CD14-positive monocyte (primary cell): ENCODE data around the gene PPP1R15A. TPM values are rescaled to one million over a fixed set of nuclear protein-coding genes. Genes with fewer than 3 reads are reported as not detected.
"Not testable (repeated sequence)": the region's sequence is repeated elsewhere in the genome, so short reads cannot be mapped to it uniquely, and the experiment has no call there.

Source experiments
- DNase-seq, 3 donors: peaks; one replicate each; pipeline ENCODE4 v3.0.0-alpha.2; 2011 to 2022
- H2AFZ ChIP-seq: 2 replicates; pipeline ENCODE4 v1.6.0; 2012; ENCODE audit warnings: mild to moderate bottlenecking, low read depth, low read length, inconsistent platforms; ENCODE audit not compliant: insufficient read depth, poor library complexity, severe bottlenecking
- H3K27ac ChIP-seq, 2 donors: 1 replicate in 1 of 2; 2 replicates in 1 of 2; pipeline ENCODE4 v1.5.1; 2012 to 2013; ENCODE audit warnings: low read length in 2 of 2, control low read depth in 1 of 2, inconsistent platforms in 1 of 2, low read depth in 1 of 2, mild to moderate bottlenecking in 1 of 2
- H3K27me3 ChIP-seq, 2 donors: one replicate each; pipeline versions ENCODE4 v1.6.0 to v1.6.1; 2011 to 2013; ENCODE audit warnings: low read length in 2 of 2; ENCODE audit not compliant: control insufficient read depth in 2 of 2, insufficient read depth in 2 of 2
- H3K36me3 ChIP-seq, 2 donors: replicated peaks in 1 of 2; 1 replicate in 1 of 2; 2 replicates in 1 of 2; pipeline versions ENCODE4 v1.5.1 to v1.6.1; 2012 to 2013; ENCODE audit warnings: low read length in 2 of 2, control low read depth in 1 of 2, inconsistent platforms in 1 of 2, mild to moderate bottlenecking in 1 of 2; ENCODE audit not compliant: insufficient read depth in 2 of 2, control insufficient read depth in 1 of 2
- H3K4me1 ChIP-seq, 2 donors: 1 replicate in 1 of 2; 2 replicates in 1 of 2; pipeline versions ENCODE4 v1.5.1 to v1.6.1; 2012 to 2013; ENCODE audit warnings: low read length in 2 of 2, control low read depth in 1 of 2, inconsistent platforms in 1 of 2, mild to moderate bottlenecking in 1 of 2, moderate library complexity in 1 of 2; ENCODE audit not compliant: insufficient read depth in 2 of 2, control insufficient read depth in 1 of 2
- H3K4me2 ChIP-seq: replicated peaks from 2 replicates; pipeline ENCODE3; 2012; ENCODE audit warnings: low read length, moderate library complexity, mild to moderate bottlenecking; ENCODE audit not compliant: poor library complexity, severe bottlenecking; ENCODE audit errors: extremely low read depth
- H3K4me3 ChIP-seq, 3 experiments: fragments of 200-600 bp in 1 of 3; sonication (generic) in 1 of 3; replicated peaks in 1 of 3; 1 replicate in 2 of 3; 2 replicates in 1 of 3; pipeline ENCODE4 v1.5.1; 2011 to 2013; ENCODE audit warnings: low read length in 3 of 3, mild to moderate bottlenecking in 3 of 3, control low read depth in 2 of 3, low read depth in 2 of 3, inconsistent platforms in 1 of 3, moderate library complexity in 1 of 3
- H3K79me2 ChIP-seq: 2 replicates; pipeline ENCODE4 v1.6.0; 2012; ENCODE audit warnings: mild to moderate bottlenecking, control low read depth, inconsistent platforms, low read length, moderate library complexity; ENCODE audit not compliant: insufficient read depth
- H3K9ac ChIP-seq: 2 replicates; pipeline ENCODE4 v1.6.0; 2017; ENCODE audit warnings: low read length, mild to moderate bottlenecking; ENCODE audit not compliant: insufficient read depth, poor library complexity, severe bottlenecking
- H3K9me3 ChIP-seq, 2 donors: replicated peaks in 1 of 2; 1 replicate in 1 of 2; 2 replicates in 1 of 2; pipeline versions ENCODE4 v1.5.1 to v1.6.1; 2012 to 2013; ENCODE audit warnings: low read length in 2 of 2, control low read depth in 1 of 2; ENCODE audit not compliant: control insufficient read depth in 1 of 2, insufficient read depth in 1 of 2
- H4K20me1 ChIP-seq: 2 replicates; pipeline ENCODE4 v1.6.0; 2012; ENCODE audit warnings: mild to moderate bottlenecking, low read length, control low read depth, moderate library complexity; ENCODE audit not compliant: insufficient read depth
- H3K27ac Mint-ChIP-seq, 7 donors: one replicate each; pipeline ENCODE4 v1.8.0; 2020; ENCODE audit warnings: mild to moderate bottlenecking in 7 of 7, mixed read lengths in 7 of 7, moderate library complexity in 6 of 7, inconsistent platforms in 2 of 7
- H3K27me3 Mint-ChIP-seq, 3 donors: one replicate each; pipeline ENCODE4 v1.8.0; 2021 to 2022; ENCODE audit warnings: low read depth in 3 of 3, mild to moderate bottlenecking in 3 of 3, mixed read lengths in 3 of 3, moderate library complexity in 3 of 3, inconsistent platforms in 1 of 3
- H3K36me3 Mint-ChIP-seq, 2 donors: one replicate each; pipeline ENCODE4 v1.8.0; 2020; ENCODE audit warnings: mixed read lengths in 2 of 2, inconsistent platforms in 1 of 2, mild to moderate bottlenecking in 1 of 2
- H3K4me1 Mint-ChIP-seq: one replicate; pipeline ENCODE4 v1.8.0; 2020; ENCODE audit warnings: mild to moderate bottlenecking, mixed read lengths
- H3K4me3 Mint-ChIP-seq, 2 donors: one replicate each; pipeline ENCODE4 v1.8.0; 2020; ENCODE audit warnings: mild to moderate bottlenecking in 2 of 2, mixed read lengths in 2 of 2, moderate library complexity in 1 of 2
- H3K9me3 Mint-ChIP-seq, 7 donors: one replicate each; pipeline ENCODE4 v1.8.0; 2020 to 2022; ENCODE audit warnings: mixed read lengths in 7 of 7, mild to moderate bottlenecking in 6 of 7, moderate library complexity in 6 of 7, inconsistent platforms in 2 of 7
- CTCF ChIP-seq: fragments of 200-600 bp; IDR thresholded peaks from one replicate; pipeline ENCODE4 v1.8.0; 2022; ENCODE audit warnings: antibody characterized with exemption, mild to moderate bottlenecking
- WGBS: methylation state at CpG from one replicate; pipeline ENCODE4 v1.1.5; 2013; ENCODE audit warnings: missing lambda C conversion rate; ENCODE audit not compliant: insufficient coverage; 5-methylcytosine and 5-hydroxymethylcytosine counted together
- intact Hi-C, 2 donors: fragments of 100-400 bp; cut with micrococcal nuclease; formaldehyde crosslinking; loops; one replicate each; pipeline versions ENCODE4 v1.15.0 to v1.15.1; 2023
- polyA plus RNA-seq, 3 donors: library from polyadenylated mRNA; depleted of rRNA in 1 of 3; unstranded in 2 of 3; stranded (reverse) in 1 of 3; fragments of 300-500 nt in 2 of 3; fragments of >200 nt in 1 of 3; fragmentation: Illumina TruSeq in 2 of 3; gene quantifications; 1 replicate in 2 of 3; 2 replicates in 1 of 3; pipeline ENCODE4 v1.2.3, GENCODE V29; 2012 to 2021

The PPP1R15A gene
- polyA plus RNA-seq, 3 donors, result 127 to 745 (median 169) TPM

GRCh38 chr19:48903788-48904187 is 31.6 kb downstream of the PPP1R15A start:
- Histone ChIP-seq H4K20me1 (peaks cover 35% of the 10 kb centered on the region), H3K79me2 (peaks cover 28% of the 10 kb centered on the region), H3K4me1 (peaks cover 38 to 44% of the 10 kb centered on the region in 2 donors), H3K36me3 (peaks cover 24 to 40% of the 10 kb centered on the region in 2 donors)
- intact Hi-C loops, result loop anchor here in 1 of 2 donors (5.0 kb wide), 1 partner anchor 49 kb away; the partner anchor contains the start of gene BAX
- not testable (repeated sequence) for H2AFZ ChIP-seq, H3K27me3 Mint-ChIP-seq, H3K4me3 Mint-ChIP-seq, H3K9me3 ChIP-seq, DNase-seq, H3K27me3 ChIP-seq, H3K27ac Mint-ChIP-seq, H3K4me3 ChIP-seq, H3K9ac ChIP-seq, H3K27ac ChIP-seq, H3K9me3 Mint-ChIP-seq, H3K4me2 ChIP-seq
- Mint-ChIP-seq H3K36me3 (peaks cover 39 to 55% of the 10 kb centered on the region in 2 donors), H3K4me1 (peaks cover 25% of the 10 kb centered on the region)

- Histone ChIP-seq H3K27me3 (no peaks in the 10 kb centered on the region), H3K36me3 (peaks cover 37 to 57% of the 10 kb centered on the region in 2 donors), H4K20me1 (peaks cover 35% of the 10 kb centered on the region), H3K4me3 (no peak overlapping the region), H3K4me2 (no peak overlapping the region), H3K27ac (no peak overlapping the region), H2AFZ (no peak overlapping the region), H3K79me2 (peaks cover 23% of the 10 kb centered on the region), H3K4me1 (peaks cover 30 to 31% of the 10 kb centered on the region in 2 donors), H3K9ac (no peak overlapping the region), H3K9me3 (no peaks in the 10 kb centered on the region)
- H3K27ac Mint-ChIP-seq, result no peak overlapping the region
- peaks cover 24% of the 10 kb centered on the region for H3K4me1 Mint-ChIP-seq
- H3K9me3 Mint-ChIP-seq, result peaks cover 0 to 3% (median 0%) of the 10 kb centered on the region in 7 donors
- peaks cover 52 to 73% of the 10 kb centered on the region in 2 donors for H3K36me3 Mint-ChIP-seq
- no peak overlapping the region for H3K4me3 Mint-ChIP-seq
- WGBS, result 96% methylated on average over 4 of the region's 14 CpGs
- peaks cover 0 to 2% (median 0%) of the 10 kb centered on the region in 3 donors for H3K27me3 Mint-ChIP-seq
- intact Hi-C loops, result no loop called here
- no peak for DNase-seq
- TF ChIP-seq CTCF, result no peak
Measured at GRCh38 chr19:48905664-48906063, 33.4 kb downstream of the PPP1R15A start.
